ENCODE results near the gene BOD1L2. TPM values are rescaled to one million over a fixed set of nuclear protein-coding genes. Genes with fewer than 3 reads are reported as not detected.

BOD1L2 gene
- total RNA-seq: not detected
- not detected for polyA plus RNA-seq
- total RNA-seq: not detected

DNA sequence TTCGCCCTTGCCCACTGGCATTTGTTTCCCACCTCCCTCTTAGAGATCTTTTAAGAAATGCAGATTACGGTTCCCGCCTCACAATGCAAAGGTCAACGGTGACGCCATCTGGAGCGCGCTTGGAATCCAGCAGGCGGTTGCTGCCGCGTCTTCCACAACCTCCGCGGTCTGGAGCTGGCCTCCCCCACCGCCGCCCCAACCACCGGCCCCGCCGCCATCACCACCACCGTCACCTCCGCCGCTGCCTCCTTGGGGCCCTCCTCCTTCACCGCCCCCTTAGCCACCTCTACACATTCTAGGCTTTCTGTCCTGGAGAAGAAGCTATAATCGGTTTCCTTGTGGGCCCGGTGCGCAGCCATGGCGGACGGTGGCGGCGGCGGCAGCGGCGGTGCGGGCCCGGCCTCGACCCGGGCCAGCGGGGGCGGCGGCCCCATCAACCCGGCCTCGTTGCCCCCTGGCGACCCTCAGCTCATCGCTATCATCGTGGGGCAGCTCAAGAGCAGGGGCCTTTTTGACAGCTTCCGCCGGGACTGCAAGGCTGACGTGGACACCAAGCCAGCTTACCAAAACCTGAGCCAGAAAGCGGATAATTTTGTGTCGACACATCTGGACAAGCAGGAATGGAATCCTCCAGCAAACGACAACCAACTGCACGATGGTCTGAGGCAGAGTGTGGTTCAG is at the start of gene BOD1L2:
Gene BOD1L2 (plus strand): TSS at position 132 of the 681 bp plus-strand sequence. CDS start 226 bp downstream, at position 358.
- H3K27me3 ChIP-seq (ENCODE audit: control insufficient read depth in 2 of 2, insufficient read depth in 2 of 2, low read length in 2 of 2): no peaks in the 10 kb centered on the region
- H3K27ac ChIP-seq (ENCODE audit: low read depth, low read length): no peak within 1 kb of the TSS
- ATAC-seq (no peak), DNase-seq (no peak)
- H3K4me3 Mint-ChIP-seq: no peak within 1 kb of the TSS
- intact Hi-C loops (cut with micrococcal nuclease): no loop called here
- no peaks in the 10 kb centered on the region for H3K36me3 Mint-ChIP-seq
- no peaks in the 10 kb centered on the region for H3K9me3 ChIP-seq (ENCODE audit: control insufficient read depth in 2 of 3, low read length in 3 of 3)
- no peak within 1 kb of the TSS for H3K4me3 ChIP-seq (ENCODE audit: low read length)
- H3K36me3 ChIP-seq (ENCODE audit: control insufficient read depth in 2 of 3, insufficient read depth in 3 of 3, low read length in 3 of 3): no peaks in the 10 kb centered on the region
- H3K4me1 Mint-ChIP-seq: peaks cover 0 to 8% (median 0%) of the 10 kb centered on the region in 7 donors
- POLR2A ChIA-PET: no interaction called here
- peaks cover 20 to 53% (median 25%) of the 10 kb centered on the region in 5 donors for H3K27me3 Mint-ChIP-seq
- H3K4me1 ChIP-seq (ENCODE audit: control insufficient read depth in 2 of 2, insufficient read depth in 2 of 2, low read length in 2 of 2): no peaks in the 10 kb centered on the region
- H3K9me3 Mint-ChIP-seq: peaks cover 0 to 6% (median 0%) of the 10 kb centered on the region in 11 donors
- H3K27ac Mint-ChIP-seq: no peak within 1 kb of the TSS
- CTCF ChIA-PET: no interaction called here

DNA sequence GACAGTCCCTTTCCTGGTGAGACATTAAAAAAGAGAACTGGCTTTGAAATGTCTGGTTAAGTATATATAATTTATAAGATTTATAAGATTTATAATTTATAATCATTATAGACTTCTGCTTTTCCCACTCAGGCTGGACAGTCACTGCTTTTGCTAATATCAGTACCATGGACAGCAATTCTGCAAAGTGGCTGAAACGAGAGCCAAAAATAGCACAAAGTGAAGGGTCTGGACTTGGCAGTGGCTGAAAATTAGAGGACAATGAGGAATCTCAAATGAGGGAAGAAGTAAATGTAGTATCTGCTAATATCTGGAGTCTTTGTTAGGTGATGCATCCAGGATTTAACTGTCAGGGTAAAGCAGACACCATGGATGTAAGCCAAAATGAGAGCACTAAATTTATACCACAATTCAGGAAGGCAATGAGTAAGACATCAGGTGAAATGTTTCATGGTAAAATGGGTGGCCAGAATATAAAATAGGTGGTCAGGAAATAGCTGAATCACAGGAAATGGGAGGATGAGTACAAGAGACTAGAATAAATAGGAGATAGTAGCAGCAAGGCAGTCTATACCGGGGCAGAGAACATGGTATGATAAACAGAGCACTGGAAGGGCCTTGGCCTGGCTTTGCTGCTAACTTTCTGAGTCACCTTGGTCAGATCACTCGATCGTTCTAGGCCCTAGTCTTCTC is 39.6 kb upstream of the BOD1L2 start:
- CTCF ChIA-PET: no interaction called here
- peaks cover 3 to 12% (median 7%) of the 10 kb centered on the region in 11 donors for H3K9me3 Mint-ChIP-seq

DNA sequence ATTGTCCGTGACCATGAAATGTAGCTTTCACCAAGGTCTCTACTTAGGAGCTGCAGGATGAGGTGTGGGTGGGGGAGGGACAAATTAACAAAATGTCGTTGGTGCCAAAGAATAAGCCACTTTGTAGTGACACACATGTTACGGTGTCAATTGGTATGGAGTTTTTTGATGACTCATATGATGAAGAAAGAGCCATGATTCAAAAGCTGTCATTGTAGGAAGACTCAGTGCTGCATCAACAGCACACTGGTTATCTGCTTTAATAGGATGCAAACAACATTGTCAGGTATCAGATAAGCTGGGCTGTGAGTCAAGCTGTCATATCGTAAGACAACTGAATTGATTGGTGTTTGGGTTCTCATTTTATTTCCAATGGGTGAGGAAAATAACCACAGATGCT is 36.6 kb upstream of the BOD1L2 start:
- Mint-ChIP-seq H3K36me3 (no peaks in the 10 kb centered on the region), H3K4me3 (no peak overlapping the region), H3K4me1 (no peaks in the 10 kb centered on the region), H3K27me3 (peaks cover 0 to 14% (median 11%) of the 10 kb centered on the region in 5 donors), H3K9me3 (peaks cover 0 to 9% (median 4%) of the 10 kb centered on the region in 11 donors), H3K27ac (no peak overlapping the region)
- H3K27me3 ChIP-seq (ENCODE audit: control insufficient read depth in 2 of 2, insufficient read depth in 2 of 2, low read length in 2 of 2): no peaks in the 10 kb centered on the region
- H3K9me3 ChIP-seq (ENCODE audit: control insufficient read depth in 2 of 3, low read length in 3 of 3): no peaks in the 10 kb centered on the region
- ATAC-seq: no peak
- no peaks in the 10 kb centered on the region for H3K36me3 ChIP-seq (ENCODE audit: control insufficient read depth in 2 of 3, insufficient read depth in 3 of 3, low read length in 3 of 3)
- DNase-seq: no peak
- no peak overlapping the region for H3K27ac ChIP-seq (ENCODE audit: low read depth, low read length)
- intact Hi-C loops (cut with micrococcal nuclease): no loop called here
- H3K4me1 ChIP-seq (ENCODE audit: control insufficient read depth in 2 of 2, insufficient read depth in 2 of 2, low read length in 2 of 2): no peaks in the 10 kb centered on the region
- H3K4me3 ChIP-seq (ENCODE audit: low read length): no peak overlapping the region
- CTCF ChIA-PET: no interaction called here
- POLR2A ChIA-PET: no interaction called here

More for the DNA sequence above, 39.6 kb upstream of the BOD1L2 start:
- H3K27me3 Mint-ChIP-seq: peaks cover 0 to 13% (median 5%) of the 10 kb centered on the region in 5 donors
- POLR2A ChIA-PET: no interaction called here
- H3K4me1 Mint-ChIP-seq: no peaks in the 10 kb centered on the region
- H3K4me3 ChIP-seq (ENCODE audit: low read length): no peak overlapping the region
- no peaks in the 10 kb centered on the region for H3K36me3 Mint-ChIP-seq
- H3K36me3 ChIP-seq (ENCODE audit: control insufficient read depth in 2 of 3, insufficient read depth in 3 of 3, low read length in 3 of 3): no peaks in the 10 kb centered on the region
- H3K27me3 ChIP-seq (ENCODE audit: control insufficient read depth in 2 of 2, insufficient read depth in 2 of 2, low read length in 2 of 2): no peaks in the 10 kb centered on the region
- no peak overlapping the region for H3K27ac ChIP-seq (ENCODE audit: low read depth, low read length)
- no peak for DNase-seq
- ATAC-seq: no peak
- H3K27ac Mint-ChIP-seq: no peak overlapping the region
- intact Hi-C loops (cut with micrococcal nuclease): no loop called here
- H3K4me3 Mint-ChIP-seq: no peak overlapping the region
- no peaks in the 10 kb centered on the region for H3K9me3 ChIP-seq (ENCODE audit: control insufficient read depth in 2 of 3, low read length in 3 of 3)
- H3K4me1 ChIP-seq (ENCODE audit: control insufficient read depth in 2 of 2, insufficient read depth in 2 of 2, low read length in 2 of 2): no peaks in the 10 kb centered on the region

DNA sequence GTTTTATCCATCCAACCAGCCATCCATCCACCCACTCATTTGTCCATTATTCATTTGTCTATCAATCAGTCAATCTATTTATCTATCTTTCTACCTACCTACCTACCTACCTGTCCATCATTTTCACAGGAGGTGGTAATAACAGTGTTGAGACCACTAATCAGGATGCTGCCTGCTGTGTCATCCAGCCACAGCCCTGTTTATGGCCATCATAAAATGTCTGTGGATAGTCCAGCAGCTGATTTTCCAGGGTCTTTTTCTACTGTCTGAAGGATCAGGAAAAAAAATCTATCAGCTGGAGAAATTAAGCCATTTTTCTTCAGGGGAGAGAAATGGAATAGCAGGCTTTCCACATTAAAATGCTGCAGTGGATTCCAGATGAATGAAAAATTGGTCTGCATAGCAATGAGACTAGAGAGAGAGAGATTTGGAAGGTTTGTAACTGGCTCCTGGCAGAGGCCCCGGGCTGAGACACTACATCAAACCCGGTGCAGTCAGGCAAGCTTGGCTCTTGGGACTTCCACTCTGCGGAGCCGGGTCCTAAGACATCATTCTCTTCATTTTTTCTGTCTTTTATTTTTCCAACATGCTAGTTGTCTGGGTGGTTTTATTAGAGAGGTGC is 33.0 kb upstream of the BOD1L2 start:
- no peaks in the 10 kb centered on the region for H3K27me3 ChIP-seq (ENCODE audit: control insufficient read depth in 2 of 2, insufficient read depth in 2 of 2, low read length in 2 of 2)
- H3K4me1 ChIP-seq (ENCODE audit: control insufficient read depth in 2 of 2, insufficient read depth in 2 of 2, low read length in 2 of 2): no peaks in the 10 kb centered on the region
- CTCF ChIA-PET: no interaction called here
- no peak overlapping the region for H3K4me3 ChIP-seq (ENCODE audit: low read length)
- no peaks in the 10 kb centered on the region for H3K4me1 Mint-ChIP-seq
- POLR2A ChIA-PET: no interaction called here
- ATAC-seq: no peak
- peak overlapping the region in 1 of 9 donors; percentile 36 for H3K27ac Mint-ChIP-seq
- H3K9me3 Mint-ChIP-seq: peaks cover 0 to 9% (median 4%) of the 10 kb centered on the region in 11 donors
- H3K27ac ChIP-seq (ENCODE audit: low read depth, low read length): no peak overlapping the region
- H3K36me3 Mint-ChIP-seq: no peaks in the 10 kb centered on the region
- intact Hi-C loops (cut with micrococcal nuclease): no loop called here
- no peaks in the 10 kb centered on the region for H3K36me3 ChIP-seq (ENCODE audit: control insufficient read depth in 2 of 3, insufficient read depth in 3 of 3, low read length in 3 of 3)
- H3K9me3 ChIP-seq (ENCODE audit: control insufficient read depth in 2 of 3, low read length in 3 of 3): no peaks in the 10 kb centered on the region
- DNase-seq: no peak
- H3K27me3 Mint-ChIP-seq: peaks cover 0 to 30% (median 19%) of the 10 kb centered on the region in 5 donors
- H3K4me3 Mint-ChIP-seq: no peak overlapping the region

DNA sequence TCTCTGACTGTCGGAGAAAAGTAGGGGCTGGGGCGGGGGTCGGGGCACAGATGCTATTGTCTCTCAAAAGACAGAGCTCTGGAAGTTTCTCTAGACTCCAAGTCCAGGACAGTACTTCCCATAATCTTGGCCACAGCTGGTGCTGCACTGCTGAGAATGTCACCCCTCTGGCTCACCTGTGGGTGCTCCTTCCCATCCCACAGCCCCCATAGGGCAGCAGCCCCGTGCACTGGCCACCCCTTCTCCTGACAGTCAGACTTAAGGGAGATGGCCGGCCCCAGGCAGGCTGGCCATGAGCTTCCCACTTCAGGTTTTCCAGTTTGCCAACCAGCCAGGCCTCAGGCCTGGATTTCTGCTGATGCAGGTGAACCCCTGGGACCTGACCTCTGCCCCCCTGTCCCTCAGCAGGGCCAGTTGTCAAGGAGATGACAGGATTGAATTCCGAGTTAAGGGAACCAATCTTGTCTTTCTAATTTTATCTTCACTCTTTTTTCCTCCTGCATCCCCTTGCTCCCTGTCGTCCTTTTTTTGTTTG is 30.2 kb upstream of the BOD1L2 start:
- POLR2A ChIA-PET: no interaction called here
- CTCF ChIA-PET: no interaction called here
- no peaks in the 10 kb centered on the region for H3K36me3 Mint-ChIP-seq
- no peak for DNase-seq
- no peak overlapping the region for H3K27ac Mint-ChIP-seq
- Histone ChIP-seq H3K27ac (ENCODE audit: low read depth, low read length) (no peak overlapping the region), H3K36me3 (ENCODE audit: control insufficient read depth in 2 of 3, insufficient read depth in 3 of 3, low read length in 3 of 3) (no peaks in the 10 kb centered on the region), H3K9me3 (ENCODE audit: control insufficient read depth in 2 of 3, low read length in 3 of 3) (no peaks in the 10 kb centered on the region), H3K4me3 (ENCODE audit: low read length) (no peak overlapping the region), H3K4me1 (ENCODE audit: control insufficient read depth in 2 of 2, insufficient read depth in 2 of 2, low read length in 2 of 2) (no peaks in the 10 kb centered on the region), H3K27me3 (ENCODE audit: control insufficient read depth in 2 of 2, insufficient read depth in 2 of 2, low read length in 2 of 2) (no peaks in the 10 kb centered on the region)
- intact Hi-C loops (cut with micrococcal nuclease): no loop called here
- H3K27me3 Mint-ChIP-seq: peaks cover 9 to 38% (median 25%) of the 10 kb centered on the region in 5 donors
- H3K4me1 Mint-ChIP-seq: peaks cover 0 to 6% (median 0%) of the 10 kb centered on the region in 7 donors
- no peak overlapping the region for H3K4me3 Mint-ChIP-seq
- peaks cover 0 to 5% (median 0%) of the 10 kb centered on the region in 11 donors for H3K9me3 Mint-ChIP-seq
- no peak for ATAC-seq

DNA sequence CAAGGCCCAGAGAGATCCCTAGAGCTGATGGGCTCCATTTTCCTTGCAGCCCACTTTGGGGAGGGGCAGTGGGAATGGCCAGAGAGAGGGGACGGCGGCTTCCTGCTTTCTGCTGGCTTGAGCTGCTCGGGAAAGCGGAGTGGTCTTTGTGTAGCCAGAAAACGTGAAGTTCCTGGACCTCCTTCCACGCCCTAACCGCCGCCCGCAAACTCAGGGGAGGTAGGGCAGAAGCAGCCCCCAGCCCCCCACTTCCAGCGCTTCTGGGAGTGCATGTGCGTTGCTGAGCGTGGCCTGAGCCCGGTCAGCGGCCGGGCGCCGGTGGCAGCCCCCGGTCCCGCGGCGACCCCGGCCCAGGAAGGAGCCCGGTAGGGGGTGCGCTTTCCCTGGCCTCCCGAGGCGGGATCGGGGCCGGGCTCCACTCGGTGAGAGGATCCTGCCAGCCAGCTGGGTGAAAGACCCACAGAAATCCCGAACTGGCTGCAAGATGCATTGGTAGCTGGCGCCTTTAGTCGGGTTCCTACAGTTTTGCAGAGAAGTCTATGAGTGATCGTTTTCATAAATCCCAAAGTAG is 25.3 kb upstream of the BOD1L2 start:
- no peak for DNase-seq
- Mint-ChIP-seq H3K9me3 (peaks cover 0 to 3% (median 0%) of the 10 kb centered on the region in 11 donors), H3K36me3 (no peaks in the 10 kb centered on the region), H3K4me1 (peaks cover 0 to 6% (median 0%) of the 10 kb centered on the region in 7 donors), H3K27me3 (peaks cover 32 to 55% (median 41%) of the 10 kb centered on the region in 5 donors), H3K4me3 (peak overlapping the region in 1 of 10 donors; percentile 1), H3K27ac (no peak overlapping the region)
- H3K27ac ChIP-seq (ENCODE audit: low read depth, low read length): no peak overlapping the region
- ChIA-PET CTCF (no interaction called here), POLR2A (no interaction called here)
- H3K4me1 ChIP-seq (ENCODE audit: control insufficient read depth in 2 of 2, insufficient read depth in 2 of 2, low read length in 2 of 2): no peaks in the 10 kb centered on the region
- intact Hi-C loops (cut with micrococcal nuclease): no loop called here
- no peaks in the 10 kb centered on the region for H3K27me3 ChIP-seq (ENCODE audit: control insufficient read depth in 2 of 2, insufficient read depth in 2 of 2, low read length in 2 of 2)
- no peak for ATAC-seq
- no peak overlapping the region for H3K4me3 ChIP-seq (ENCODE audit: low read length)
- no peaks in the 10 kb centered on the region for H3K9me3 ChIP-seq (ENCODE audit: control insufficient read depth in 2 of 3, low read length in 3 of 3)
- H3K36me3 ChIP-seq (ENCODE audit: control insufficient read depth in 2 of 3, insufficient read depth in 3 of 3, low read length in 3 of 3): no peaks in the 10 kb centered on the region

All from naive thymus-derived CD4-positive, alpha-beta T cell (primary cell).